Breast epithelium (tissue), 4 donors: ENCODE data around the gene KIAA0753. TPM values are rescaled to one million over a fixed set of nuclear protein-coding genes. Genes with fewer than 3 reads are reported as not detected.

Experiments used
- DNase-seq, 2 donors: peaks; one replicate each; pipeline ENCODE4 v3.0.0-alpha.2; 2019; ENCODE audit warnings: low spot score in 2 of 2
- H3K27ac ChIP-seq, 2 donors: fragments of 200-600 bp; sonication (generic) in 1 of 2; one replicate each; pipeline ENCODE4 v1.5.1; 2016 to 2019; ENCODE audit warnings: mild to moderate bottlenecking in 1 of 2
- H3K27me3 ChIP-seq, 2 donors: fragments of 200-600 bp; sonication (generic) in 1 of 2; one replicate each; pipeline versions ENCODE4 v1.5.1 to v1.6.0; 2017 to 2019; ENCODE audit warnings: control low read depth in 1 of 2, mild to moderate bottlenecking in 1 of 2
- H3K36me3 ChIP-seq: fragments of 200-600 bp; one replicate; pipeline ENCODE4 v1.5.1; 2019
- H3K4me1 ChIP-seq, 2 donors: fragments of 200-600 bp; sonication (generic); one replicate each; pipeline ENCODE4 v1.5.1; 2016 to 2019; ENCODE audit warnings: control low read depth in 1 of 2
- H3K4me3 ChIP-seq, 3 donors: fragments of 200-600 bp; sonication (generic); 1 replicate in 2 of 3; 2 replicates in 1 of 3; pipeline ENCODE4 v1.5.1; 2016 to 2019; ENCODE audit warnings: mild to moderate bottlenecking in 3 of 3, moderate library complexity in 2 of 3
- H3K9me3 ChIP-seq, 2 donors: fragments of 200-600 bp; sonication (generic) in 1 of 2; one replicate each; pipeline ENCODE4 v1.5.1; 2016 to 2019; ENCODE audit warnings: control low read depth in 1 of 2
- CTCF ChIP-seq, 3 donors: fragments of 450-650 bp; IDR thresholded peaks; one replicate each; pipeline ENCODE4 v1.5.1; 2016 to 2017; ENCODE audit warnings: antibody characterized with exemption in 3 of 3, mild to moderate bottlenecking in 3 of 3, moderate library complexity in 3 of 3
- POLR2A ChIP-seq: fragments of 450-650 bp; IDR thresholded peaks from one replicate; pipeline ENCODE4 v1.6.1; 2016; ENCODE audit warnings: antibody characterized with exemption, mild to moderate bottlenecking, moderate library complexity
- POLR2AphosphoS5 ChIP-seq, 3 donors: sonication (generic); formaldehyde crosslinking; IDR thresholded peaks; one replicate each; pipeline ENCODE4 v1.6.1; 2017; ENCODE audit warnings: antibody characterized with exemption in 3 of 3
- intact Hi-C: fragments of 100-400 bp; cut with DNase I; formaldehyde crosslinking; loops from one replicate; pipeline ENCODE4 v1.15.1; 2023; ENCODE audit warnings: low total_unique reads
- total RNA-seq, 3 donors: library from RNA; depleted of rRNA; stranded (reverse); fragments of >200 nt; gene quantifications; one replicate each; pipeline ENCODE4 v1.1.0, GENCODE V29; 2016

Gene KIAA0753
- total RNA-seq, 3 donors from 2014 or later, result 10.1 to 26.5 (median 25.6) TPM

GRCh38 chr17:6547336-6547735 lies 93.2 kb downstream of the KIAA0753 start:
- H3K27ac ChIP-seq, result no peak overlapping the region
- H3K9me3 ChIP-seq, result no peaks in the 10 kb centered on the region
- H3K27me3 ChIP-seq, result no peaks in the 10 kb centered on the region
- no peak for DNase-seq
- no peaks in the 10 kb centered on the region for H3K36me3 ChIP-seq
- H3K4me3 ChIP-seq, result no peak overlapping the region
- intact Hi-C loops, result no loop called here
- TF ChIP-seq POLR2A (no peak), CTCF (IDR thresholded peaks at IDR 0.05) (no peak), POLR2AphosphoS5 (IDR thresholded peaks at IDR 0.05) (no peak)
- peaks cover 0 to 5% of the 10 kb centered on the region in 2 donors for H3K4me1 ChIP-seq

GRCh38 chr17:6546069-6546718 lies 94.3 kb downstream of the KIAA0753 start:
- Histone ChIP-seq H3K4me3 (no peak overlapping the region), H3K9me3 (no peaks in the 10 kb centered on the region), H3K36me3 (no peaks in the 10 kb centered on the region), H3K27me3 (no peaks in the 10 kb centered on the region), H3K27ac (no peak overlapping the region), H3K4me1 (no peaks in the 10 kb centered on the region)
- intact Hi-C loops, result no loop called here
- no peak for DNase-seq
- no peak for TF ChIP-seq POLR2A
- TF ChIP-seq POLR2AphosphoS5 (IDR thresholded peaks at IDR 0.05), result no peak
- TF ChIP-seq CTCF (IDR thresholded peaks at IDR 0.05), result no peak

- Histone ChIP-seq H3K9me3 (no peaks in the 10 kb centered on the region), H3K36me3 (no peaks in the 10 kb centered on the region), H3K4me3 (no peak overlapping the region), H3K27me3 (no peaks in the 10 kb centered on the region), H3K4me1 (no peaks in the 10 kb centered on the region), H3K27ac (no peak overlapping the region)
- intact Hi-C loops, result no loop called here
- TF ChIP-seq POLR2AphosphoS5 (IDR thresholded peaks at IDR 0.05) (no peak), CTCF (IDR thresholded peaks at IDR 0.05) (no peak), POLR2A (no peak)
- no peak for DNase-seq
These were observed 95.2 kb downstream of the KIAA0753 start for GRCh38 chr17:6545291-6545690.

GRCh38 chr17:6544011-6544370 lies 96.5 kb downstream of the KIAA0753 start:
- Histone ChIP-seq H3K9me3 (no peaks in the 10 kb centered on the region), H3K27ac (no peak overlapping the region), H3K4me3 (no peak overlapping the region), H3K4me1 (no peaks in the 10 kb centered on the region), H3K27me3 (no peaks in the 10 kb centered on the region), H3K36me3 (no peaks in the 10 kb centered on the region)
- intact Hi-C loops, result no loop called here
- no peak for TF ChIP-seq CTCF (IDR thresholded peaks at IDR 0.05)
- no peak for TF ChIP-seq POLR2AphosphoS5 (IDR thresholded peaks at IDR 0.05)
- TF ChIP-seq POLR2A, result no peak
- DNase-seq, result no peak

GRCh38 chr17:6543079-6544010 lies 97.2 kb downstream of the KIAA0753 start:
- Histone ChIP-seq H3K27ac (no peak overlapping the region), H3K36me3 (no peaks in the 10 kb centered on the region), H3K4me3 (no peak overlapping the region), H3K27me3 (no peaks in the 10 kb centered on the region), H3K9me3 (no peaks in the 10 kb centered on the region), H3K4me1 (no peaks in the 10 kb centered on the region)
- no peak for DNase-seq
- intact Hi-C loops, result no loop called here
- TF ChIP-seq CTCF (IDR thresholded peaks at IDR 0.05), result no peak
- TF ChIP-seq POLR2AphosphoS5 (IDR thresholded peaks at IDR 0.05), result no peak
